Esophagus squamous epithelium (tissue), 4 donors: ENCODE results near the gene LANCL1.

ENCODE experiments used
- CTCF ChIP-seq, 6 experiments: fragments of 450-650 bp in 4 of 6; fragments of 200-600 bp in 2 of 6; sonication (generic) in 2 of 6; IDR thresholded peaks; one replicate each; pipeline ENCODE4 v1.5.1; 2016 to 2019; ENCODE audit warnings: antibody characterized with exemption in 6 of 6, mild to moderate bottlenecking in 4 of 6, moderate library complexity in 4 of 6
- POLR2A ChIP-seq, 4 donors: fragments of 450-650 bp; IDR thresholded peaks; one replicate each; pipeline ENCODE4 v1.6.1; 2017; ENCODE audit warnings: antibody characterized with exemption in 4 of 4, mild to moderate bottlenecking in 4 of 4, moderate library complexity in 3 of 4

- TF ChIP-seq CTCF (IDR thresholded peaks at IDR 0.05) (no peak), POLR2A (IDR thresholded peaks at IDR 0.05) (no peak)
Observed at GRCh38 chr2:210422366-210422765, 54.2 kb downstream of the LANCL1 start.
